Testis (tissue), 3 donors: ENCODE data around the gene CDH19. TPM values are rescaled to one million over a fixed set of nuclear protein-coding genes. Genes with fewer than 3 reads are reported as not detected.

Experiments
- DNase-seq: peaks from one replicate; pipeline ENCODE4 v3.0.0-alpha.2; 2019
- H3K27ac ChIP-seq, 2 donors: fragments of 200-600 bp; sonication (generic); one replicate each; pipeline ENCODE4 v1.5.1; 2019
- H3K27me3 ChIP-seq: fragments of 200-600 bp; sonication (generic); one replicate; pipeline ENCODE4 v1.5.1; 2019
- H3K36me3 ChIP-seq: fragments of 200-600 bp; sonication (generic); one replicate; pipeline ENCODE4 v1.5.1; 2017; ENCODE audit warnings: low read depth; ENCODE audit errors: missing control alignments
- H3K4me1 ChIP-seq: fragments of 200-600 bp; sonication (generic); one replicate; pipeline ENCODE4 v1.5.1; 2019
- H3K4me3 ChIP-seq, 2 donors: fragments of 200-600 bp; sonication (generic); one replicate each; pipeline ENCODE4 v1.5.1; 2017 to 2019
- H3K9me3 ChIP-seq: fragments of 200-600 bp; sonication (generic); one replicate; pipeline ENCODE4 v1.5.1; 2017
- CTCF ChIP-seq, 3 experiments: fragments of 450-650 bp in 2 of 3; fragments of 200-600 bp in 1 of 3; sonication (generic) in 1 of 3; IDR thresholded peaks; one replicate each; pipeline ENCODE4 v1.5.1; 2016 to 2019; ENCODE audit warnings: antibody characterized with exemption in 3 of 3, mild to moderate bottlenecking in 2 of 3, moderate library complexity in 1 of 3
- POLR2A ChIP-seq: fragments of 450-650 bp; IDR thresholded peaks from one replicate; pipeline ENCODE4 v1.6.1; 2017; ENCODE audit warnings: antibody characterized with exemption, mild to moderate bottlenecking, moderate library complexity
- WGBS, 2 donors: methylation state at CpG; one replicate each; pipeline ENCODE4 v1.1.5; 2018; 5-methylcytosine and 5-hydroxymethylcytosine counted together
- intact Hi-C: fragments of 100-400 bp; cut with DNase I; formaldehyde crosslinking; loops from one replicate; pipeline ENCODE4 v1.15.1; 2023; ENCODE audit warnings: low total_unique reads
- polyA plus RNA-seq: library from polyadenylated mRNA; stranded (reverse); fragments of 350-450 nt; fragmentation: Illumina TruSeq; extraction: RNeasy Lipid Tissue Mini Kit (QIAGEN cat#74804); gene quantifications from one replicate; pipeline ENCODE4 v1.2.3, GENCODE V29; 2014; ENCODE audit warnings: low read depth, low replicate concordance; ENCODE audit not compliant: insufficient read depth
- total RNA-seq, 2 donors: library from RNA; depleted of rRNA; stranded (reverse); fragments of >200 nt; gene quantifications; one replicate each; pipeline ENCODE4 v1.2.3, GENCODE V29; 2016

The CDH19 gene
- total and polyA plus RNA-seq, 3 donors from 2014 or later: 1.3 to 5.2 (median 3.3) TPM

DNA sequence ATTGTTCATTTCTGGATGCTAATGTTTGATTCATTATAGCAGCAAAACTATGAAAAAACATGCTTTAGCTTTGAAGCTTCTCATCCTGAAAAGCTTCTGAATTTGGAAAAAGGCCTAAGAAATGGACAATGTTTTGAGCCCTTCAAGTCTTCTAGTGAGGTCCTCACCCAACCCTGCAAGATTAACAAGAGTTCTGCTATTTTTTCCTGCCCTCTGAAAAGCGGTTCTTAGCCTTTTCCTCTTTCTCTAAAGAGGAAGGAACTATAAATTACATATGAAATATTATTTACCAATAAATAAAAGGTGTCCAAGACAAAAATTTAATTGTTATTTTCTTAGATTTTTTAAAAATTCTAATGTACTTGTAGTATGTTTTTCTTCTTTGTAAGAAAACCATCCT, 19.9 kb upstream of the CDH19 start:
- no peak overlapping the region for H3K4me3 ChIP-seq
- 78 to 92% methylated on average over 1 of the region's 1 CpG for WGBS, 2 donors
- H3K36me3 ChIP-seq: no peaks in the 10 kb centered on the region
- no peaks in the 10 kb centered on the region for H3K4me1 ChIP-seq
- intact Hi-C loops: no loop called here
- TF ChIP-seq CTCF (IDR thresholded peaks at IDR 0.05) (no peak), POLR2A (no peak)
- H3K27me3 ChIP-seq: no peaks in the 10 kb centered on the region
- no peaks in the 10 kb centered on the region for H3K9me3 ChIP-seq
- no peak overlapping the region for H3K27ac ChIP-seq
- DNase-seq: no peak

- WGBS, 2 donors: 66 to 84% methylated on average over 12 of the region's 12 CpGs
- Histone ChIP-seq H3K9me3 (no peaks in the 10 kb centered on the region), H3K27me3 (no peaks in the 10 kb centered on the region), H3K27ac (no peak overlapping the region), H3K4me3 (no peak overlapping the region), H3K36me3 (no peaks in the 10 kb centered on the region), H3K4me1 (no peaks in the 10 kb centered on the region)
- TF ChIP-seq CTCF (IDR thresholded peaks at IDR 0.05) (no peak), POLR2A (no peak)
- no peak for DNase-seq
- intact Hi-C loops: no loop called here
Observed at GRCh38 chr18:66621816-66622576, 18.1 kb upstream of the CDH19 start.

- Histone ChIP-seq H3K27ac (no peak overlapping the region), H3K27me3 (no peaks in the 10 kb centered on the region), H3K4me1 (no peaks in the 10 kb centered on the region), H3K4me3 (no peak overlapping the region), H3K36me3 (no peaks in the 10 kb centered on the region), H3K9me3 (no peaks in the 10 kb centered on the region)
- 77 to 83% methylated on average over 2 to 4 of the region's 4 CpGs for WGBS, 2 donors
- TF ChIP-seq CTCF (IDR thresholded peaks at IDR 0.05) (peak in 1 of 3 experiments; percentile 32), POLR2A (no peak)
- peak; percentile 20 for DNase-seq
- intact Hi-C loops: no loop called here
Observed at GRCh38 chr18:66616523-66616983, 12.7 kb upstream of the CDH19 start.

GRCh38 chr18:66615176-66615575, 11.3 kb upstream of the CDH19 start:
- no peaks in the 10 kb centered on the region for H3K9me3 ChIP-seq
- TF ChIP-seq CTCF (IDR thresholded peaks at IDR 0.05) (no peak), POLR2A (no peak)
- H3K36me3 ChIP-seq: no peaks in the 10 kb centered on the region
- no peaks in the 10 kb centered on the region for H3K27me3 ChIP-seq
- DNase-seq: no peak
- intact Hi-C loops: no loop called here
- no peaks in the 10 kb centered on the region for H3K4me1 ChIP-seq
- H3K4me3 ChIP-seq: no peak overlapping the region
- no peak overlapping the region for H3K27ac ChIP-seq

- H3K27ac ChIP-seq: no peak overlapping the region
- intact Hi-C loops: no loop called here
- H3K9me3 ChIP-seq: no peaks in the 10 kb centered on the region
- DNase-seq: no peak
- H3K4me1 ChIP-seq: no peaks in the 10 kb centered on the region
- no peaks in the 10 kb centered on the region for H3K27me3 ChIP-seq
- H3K4me3 ChIP-seq: no peak overlapping the region
- no peaks in the 10 kb centered on the region for H3K36me3 ChIP-seq
- TF ChIP-seq CTCF (IDR thresholded peaks at IDR 0.05) (no peak), POLR2A (no peak)
- 69 to 85% methylated on average over 6 of the region's 6 CpGs for WGBS, 2 donors
Observed at GRCh38 chr18:66607632-66608031, 3.7 kb upstream of the CDH19 start.
